ENCODE results near the gene WDR53.
"Not testable (repeated sequence)": the region's sequence is repeated elsewhere in the genome, so short reads cannot be mapped to it uniquely, and the experiment has no call there.

The WDR53 gene

GRCh38 chr3:196514913-196515621 lies 53.3 kb downstream of the WDR53 start, which contains the start of gene SMCO1:
Gene SMCO1, minus strand, starts transcription at chr3:196515346. Its CDS starts 137 bp downstream, at chr3:196515209.
- FAIRE-seq, result no peak

- no peak for FAIRE-seq
Measured at GRCh38 chr3:196514350-196514716, 54.0 kb downstream of the WDR53 start.

GRCh38 chr3:196513697-196514349 lies 54.5 kb downstream of the WDR53 start:
- no peak for FAIRE-seq

GRCh38 chr3:196511646-196512425 lies 56.5 kb downstream of the WDR53 start:
- not testable (repeated sequence) for FAIRE-seq

GRCh38 chr3:196511108-196511507 lies 57.2 kb downstream of the WDR53 start:
- FAIRE-seq, result not testable (repeated sequence)

- no peak for FAIRE-seq
Measured at GRCh38 chr3:196506687-196507086, 61.7 kb downstream of the WDR53 start.

GRCh38 chr3:196504556-196504955 lies 63.8 kb downstream of the WDR53 start:
- FAIRE-seq, result no peak
